Measurements from ENCODE around the gene EEF1A2. TPM values are rescaled to one million over a fixed set of nuclear protein-coding genes. Genes with fewer than 3 reads are reported as not detected.

The EEF1A2 gene
- total RNA-seq, 1 donor from 2014 or later: 37.6 TPM

DNA sequence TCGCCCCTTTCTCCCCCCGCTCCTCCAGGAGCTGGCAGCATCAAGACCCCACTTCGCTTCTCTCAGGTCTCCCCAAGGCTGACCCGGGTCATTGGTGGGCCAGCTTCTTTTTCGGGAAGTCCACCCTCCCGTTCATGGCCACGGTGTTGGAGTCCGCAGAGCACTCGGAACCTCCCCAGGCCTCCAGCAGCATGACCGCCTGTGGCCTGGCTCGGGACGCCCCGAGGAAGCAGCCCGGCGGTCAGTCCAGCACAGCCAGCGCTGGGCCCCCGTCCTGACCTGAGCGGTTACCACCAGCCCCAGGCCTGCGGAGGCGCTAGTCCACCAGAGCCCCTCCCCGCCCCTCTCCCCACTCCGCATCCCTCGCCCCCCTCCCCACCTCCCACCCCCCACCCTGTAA, 22.7 kb upstream of the EEF1A2 start:
- Histone ChIP-seq H3K27me3 (ENCODE audit: insufficient read depth, low read length) (no peaks in the 10 kb centered on the region), H3K27ac (ENCODE audit: low read depth, low read length) (peak overlapping the region; percentile 85), H3K4me2 (ENCODE audit: low read length) (peak overlapping the region; percentile 100), H4K20me1 (ENCODE audit: insufficient read depth, low read length) (peaks cover 45% of the 10 kb centered on the region), H3K4me1 (ENCODE audit: insufficient read depth, low read length) (peaks cover 14% of the 10 kb centered on the region), H3K9me3 (ENCODE audit: insufficient read depth, low read depth, low read length) (no peaks in the 10 kb centered on the region), H2AFZ (ENCODE audit: low read depth, low read length) (no peak overlapping the region), H3K79me2 (ENCODE audit: insufficient read depth, low read length) (peaks cover 28% of the 10 kb centered on the region), H3K36me3 (ENCODE audit: insufficient read depth, low read length) (no peaks in the 10 kb centered on the region), H3K4me3 (ENCODE audit: insufficient read depth, low read depth, low read length) (peak overlapping the region; percentile 92), H3K9ac (ENCODE audit: low read length) (peak overlapping the region; percentile 91)
- peaks cover 2% of the 10 kb centered on the region for H3K4me1 Mint-ChIP-seq (ENCODE audit: low read depth, unreplicated experiment)
- DNase-seq (ENCODE audit: low read depth) (no peak), FAIRE-seq (no peak)
- TF ChIP-seq, protein P1, sequence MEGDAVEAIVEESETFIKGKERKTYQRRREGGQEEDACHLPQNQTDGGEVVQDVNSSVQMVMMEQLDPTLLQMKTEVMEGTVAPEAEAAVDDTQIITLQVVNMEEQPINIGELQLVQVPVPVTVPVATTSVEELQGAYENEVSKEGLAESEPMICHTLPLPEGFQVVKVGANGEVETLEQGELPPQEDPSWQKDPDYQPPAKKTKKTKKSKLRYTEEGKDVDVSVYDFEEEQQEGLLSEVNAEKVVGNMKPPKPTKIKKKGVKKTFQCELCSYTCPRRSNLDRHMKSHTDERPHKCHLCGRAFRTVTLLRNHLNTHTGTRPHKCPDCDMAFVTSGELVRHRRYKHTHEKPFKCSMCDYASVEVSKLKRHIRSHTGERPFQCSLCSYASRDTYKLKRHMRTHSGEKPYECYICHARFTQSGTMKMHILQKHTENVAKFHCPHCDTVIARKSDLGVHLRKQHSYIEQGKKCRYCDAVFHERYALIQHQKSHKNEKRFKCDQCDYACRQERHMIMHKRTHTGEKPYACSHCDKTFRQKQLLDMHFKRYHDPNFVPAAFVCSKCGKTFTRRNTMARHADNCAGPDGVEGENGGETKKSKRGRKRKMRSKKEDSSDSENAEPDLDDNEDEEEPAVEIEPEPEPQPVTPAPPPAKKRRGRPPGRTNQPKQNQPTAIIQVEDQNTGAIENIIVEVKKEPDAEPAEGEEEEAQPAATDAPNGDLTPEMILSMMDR (IDR thresholded peaks at IDR 0.05; ENCODE audit: insufficient read depth, low read depth, low read length): no peak
- no peak for TF ChIP-seq EZH2 (IDR thresholded peaks at IDR 0.05; ENCODE audit: insufficient read depth, low read length)
- H3K36me3 Mint-ChIP-seq (ENCODE audit: low read depth, unreplicated experiment): peaks cover 18% of the 10 kb centered on the region
- no peaks in the 10 kb centered on the region for H3K27me3 Mint-ChIP-seq (ENCODE audit: low read depth, unreplicated experiment)
- H3K4me3 Mint-ChIP-seq (ENCODE audit: unreplicated experiment): peak overlapping the region; percentile 91
- H3K27ac Mint-ChIP-seq (ENCODE audit: unreplicated experiment): peak overlapping the region; percentile 75
- no peaks in the 10 kb centered on the region for H3K9me3 Mint-ChIP-seq (ENCODE audit: unreplicated experiment)

- peaks cover 2% of the 10 kb centered on the region for H3K4me1 Mint-ChIP-seq (ENCODE audit: low read depth, unreplicated experiment)
- Histone ChIP-seq H3K9ac (ENCODE audit: low read length) (peak overlapping the region; percentile 91), H3K4me1 (ENCODE audit: insufficient read depth, low read length) (peaks cover 14% of the 10 kb centered on the region), H2AFZ (ENCODE audit: low read depth, low read length) (peak overlapping the region; percentile 5), H3K27ac (ENCODE audit: low read depth, low read length) (peak overlapping the region; percentile 85), H3K4me2 (ENCODE audit: low read length) (peak overlapping the region; percentile 100), H3K27me3 (ENCODE audit: insufficient read depth, low read length) (no peaks in the 10 kb centered on the region), H3K79me2 (ENCODE audit: insufficient read depth, low read length) (peaks cover 28% of the 10 kb centered on the region), H3K4me3 (ENCODE audit: insufficient read depth, low read depth, low read length) (peak overlapping the region; percentile 92), H3K36me3 (ENCODE audit: insufficient read depth, low read length) (no peaks in the 10 kb centered on the region), H4K20me1 (ENCODE audit: insufficient read depth, low read length) (peaks cover 45% of the 10 kb centered on the region), H3K9me3 (ENCODE audit: insufficient read depth, low read depth, low read length) (no peaks in the 10 kb centered on the region)
- H3K27me3 Mint-ChIP-seq (ENCODE audit: low read depth, unreplicated experiment): no peaks in the 10 kb centered on the region
- DNase-seq (ENCODE audit: low read depth) (no peak), FAIRE-seq (no peak)
- H3K36me3 Mint-ChIP-seq (ENCODE audit: low read depth, unreplicated experiment): peaks cover 18% of the 10 kb centered on the region
- H3K9me3 Mint-ChIP-seq (ENCODE audit: unreplicated experiment): no peaks in the 10 kb centered on the region
- TF ChIP-seq, protein P1 (IDR thresholded peaks at IDR 0.05; ENCODE audit: insufficient read depth, low read depth, low read length): no peak
- TF ChIP-seq EZH2 (IDR thresholded peaks at IDR 0.05; ENCODE audit: insufficient read depth, low read length): no peak
- peak overlapping the region; percentile 91 for H3K4me3 Mint-ChIP-seq (ENCODE audit: unreplicated experiment)
- peak overlapping the region; percentile 75 for H3K27ac Mint-ChIP-seq (ENCODE audit: unreplicated experiment)
These were observed 22.2 kb upstream of the EEF1A2 start for GRCh38 chr20:63520934-63521601.

DNA sequence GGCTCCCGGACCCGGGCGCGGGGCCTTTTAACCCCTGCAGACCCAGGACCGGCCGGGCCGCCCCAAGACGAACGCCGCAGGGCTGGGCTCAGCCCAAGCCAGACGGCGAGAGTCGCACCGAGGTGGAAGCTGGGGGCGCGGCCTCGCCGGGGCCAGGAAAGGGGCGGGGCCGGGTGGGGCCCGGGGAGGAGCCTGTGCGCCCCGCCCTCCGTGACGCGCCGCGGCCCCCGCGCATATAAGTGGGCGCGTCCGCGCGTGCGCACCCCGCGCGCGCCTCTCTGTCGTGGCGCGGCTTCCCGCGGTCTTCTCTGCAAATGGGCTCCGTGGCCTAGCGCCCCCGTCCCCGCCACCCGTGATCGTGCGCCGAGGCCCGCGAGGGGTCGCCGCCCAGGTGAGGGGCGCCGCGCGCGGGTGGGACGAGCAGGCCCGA, 21.6 kb upstream of the EEF1A2 start, which contains the start of gene PPDPF:
PPDPF (plus strand) TSS at position 262 of the 430 bp plus-strand sequence. CDS start 544 bp downstream, outside the sequence.
- TF ChIP-seq, protein P1 (IDR thresholded peaks at IDR 0.05; ENCODE audit: insufficient read depth, low read depth, low read length): no peak
- no peak for TF ChIP-seq EZH2 (IDR thresholded peaks at IDR 0.05; ENCODE audit: insufficient read depth, low read length)
- Histone ChIP-seq H3K36me3 (ENCODE audit: insufficient read depth, low read length) (no peaks in the 10 kb centered on the region), H3K9me3 (ENCODE audit: insufficient read depth, low read depth, low read length) (no peaks in the 10 kb centered on the region), H3K27me3 (ENCODE audit: insufficient read depth, low read length) (no peaks in the 10 kb centered on the region), H4K20me1 (ENCODE audit: insufficient read depth, low read length) (peaks cover 41% of the 10 kb centered on the region), H3K79me2 (ENCODE audit: insufficient read depth, low read length) (peaks cover 28% of the 10 kb centered on the region), H3K4me3 (ENCODE audit: insufficient read depth, low read depth, low read length) (peak within 1 kb of the TSS; percentile 92), H3K9ac (ENCODE audit: low read length) (peak within 1 kb of the TSS; percentile 91), H3K4me1 (ENCODE audit: insufficient read depth, low read length) (peaks cover 14% of the 10 kb centered on the region), H3K4me2 (ENCODE audit: low read length) (peak within 1 kb of the TSS; percentile 100), H2AFZ (ENCODE audit: low read depth, low read length) (peak within 1 kb of the TSS; percentile 88), H3K27ac (ENCODE audit: low read depth, low read length) (peak within 1 kb of the TSS; percentile 85)
- Mint-ChIP-seq H3K36me3 (ENCODE audit: low read depth, unreplicated experiment) (peaks cover 18% of the 10 kb centered on the region), H3K9me3 (ENCODE audit: unreplicated experiment) (no peaks in the 10 kb centered on the region), H3K27ac (ENCODE audit: unreplicated experiment) (peak within 1 kb of the TSS; percentile 75), H3K27me3 (ENCODE audit: low read depth, unreplicated experiment) (no peaks in the 10 kb centered on the region), H3K4me1 (ENCODE audit: low read depth, unreplicated experiment) (peaks cover 2% of the 10 kb centered on the region), H3K4me3 (ENCODE audit: unreplicated experiment) (peak within 1 kb of the TSS; percentile 91)
- FAIRE-seq: no peak
- DNase-seq (ENCODE audit: low read depth): peak; percentile 41

All from astrocyte (in vitro differentiated cells and primary cell).